Thyroid gland (tissue), 4 donors: Measurements from ENCODE around the gene DOCK10.

Experiments used
- CTCF ChIP-seq, 6 experiments: fragments of 200-600 bp in 3 of 6; fragments of 450-650 bp in 3 of 6; sonication (generic) in 3 of 6; IDR thresholded peaks; one replicate each; pipeline ENCODE4 v1.5.1; 2016 to 2019; ENCODE audit warnings: antibody characterized with exemption in 6 of 6, mild to moderate bottlenecking in 2 of 6, inconsistent platforms in 1 of 6, moderate library complexity in 1 of 6
- POLR2A ChIP-seq, 2 donors: fragments of 450-650 bp; IDR thresholded peaks; one replicate each; pipeline ENCODE4 v1.6.1; 2017; ENCODE audit warnings: antibody characterized with exemption in 2 of 2, mild to moderate bottlenecking in 2 of 2, moderate library complexity in 1 of 2

- TF ChIP-seq CTCF (IDR thresholded peaks at IDR 0.05): no peak
- no peak for TF ChIP-seq POLR2A (IDR thresholded peaks at IDR 0.05)
These were observed 104.4 kb downstream of the DOCK10 start for GRCh38 chr2:224937887-224938286.
